ENCODE results near the gene ABCC8. TPM values are rescaled to one million over a fixed set of nuclear protein-coding genes. Genes with fewer than 3 reads are reported as not detected.

ABCC8 gene
- total and polyA plus RNA-seq, 2 donors (not counting 3 experiments of a cell fraction or from before 2014, with no cell fraction given): not detected

DNA sequence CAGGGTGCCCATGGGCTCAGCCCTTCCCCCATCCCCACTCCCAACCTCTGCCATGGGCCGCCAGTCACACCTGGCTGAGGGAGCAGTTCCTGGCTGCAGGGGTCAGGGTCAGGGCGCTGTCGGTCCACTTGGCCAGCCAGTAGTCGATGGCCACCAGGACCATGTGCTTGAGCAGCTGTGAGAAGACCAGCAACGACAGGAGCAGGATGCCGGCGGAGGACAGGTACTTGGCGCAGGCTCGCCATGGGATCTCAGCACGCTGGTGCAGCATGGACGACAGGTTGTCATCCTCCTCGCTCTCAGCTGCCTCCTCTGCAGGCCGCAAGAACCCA is 69.9 kb downstream of the ABCC8 start:
- TF ChIP-seq JUN (IDR thresholded peaks at IDR 0.05; ENCODE audit: borderline replicate concordance, insufficient read depth, insufficient read length, low read depth): no peak
- TF ChIP-seq, protein P1, sequence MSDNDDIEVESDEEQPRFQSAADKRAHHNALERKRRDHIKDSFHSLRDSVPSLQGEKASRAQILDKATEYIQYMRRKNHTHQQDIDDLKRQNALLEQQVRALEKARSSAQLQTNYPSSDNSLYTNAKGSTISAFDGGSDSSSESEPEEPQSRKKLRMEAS (IDR thresholded peaks at IDR 0.05; ENCODE audit: insufficient read depth, insufficient read length): no peak
- TF ChIP-seq EZH2 (IDR thresholded peaks at IDR 0.05; ENCODE audit: borderline replicate concordance, low read depth, low read length, severe bottlenecking): no peak
- TF ChIP-seq FOS (IDR thresholded peaks at IDR 0.05; ENCODE audit: borderline replicate concordance, insufficient read depth, low read length): no peak
- no peak for TF ChIP-seq POLR2AphosphoS5 (IDR thresholded peaks at IDR 0.05; ENCODE audit: insufficient read depth, low read depth, low read length)
- TF ChIP-seq, protein P2, sequence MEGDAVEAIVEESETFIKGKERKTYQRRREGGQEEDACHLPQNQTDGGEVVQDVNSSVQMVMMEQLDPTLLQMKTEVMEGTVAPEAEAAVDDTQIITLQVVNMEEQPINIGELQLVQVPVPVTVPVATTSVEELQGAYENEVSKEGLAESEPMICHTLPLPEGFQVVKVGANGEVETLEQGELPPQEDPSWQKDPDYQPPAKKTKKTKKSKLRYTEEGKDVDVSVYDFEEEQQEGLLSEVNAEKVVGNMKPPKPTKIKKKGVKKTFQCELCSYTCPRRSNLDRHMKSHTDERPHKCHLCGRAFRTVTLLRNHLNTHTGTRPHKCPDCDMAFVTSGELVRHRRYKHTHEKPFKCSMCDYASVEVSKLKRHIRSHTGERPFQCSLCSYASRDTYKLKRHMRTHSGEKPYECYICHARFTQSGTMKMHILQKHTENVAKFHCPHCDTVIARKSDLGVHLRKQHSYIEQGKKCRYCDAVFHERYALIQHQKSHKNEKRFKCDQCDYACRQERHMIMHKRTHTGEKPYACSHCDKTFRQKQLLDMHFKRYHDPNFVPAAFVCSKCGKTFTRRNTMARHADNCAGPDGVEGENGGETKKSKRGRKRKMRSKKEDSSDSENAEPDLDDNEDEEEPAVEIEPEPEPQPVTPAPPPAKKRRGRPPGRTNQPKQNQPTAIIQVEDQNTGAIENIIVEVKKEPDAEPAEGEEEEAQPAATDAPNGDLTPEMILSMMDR (IDR thresholded peaks at IDR 0.05; ENCODE audit: extremely low read depth in 1 of 2, insufficient read depth in 1 of 2, low read depth in 1 of 2, low read length in 2 of 2): no peak
- no peak for TF ChIP-seq GATA2 (IDR thresholded peaks at IDR 0.05; ENCODE audit: insufficient read depth, insufficient read length, low read depth, low read length)
- TF ChIP-seq MYC (IDR thresholded peaks at IDR 0.05; ENCODE audit: low read depth, low read length): no peak
- no peak for TF ChIP-seq POLR2A (IDR thresholded peaks at IDR 0.05; ENCODE audit: low read depth, low read length)
- Histone ChIP-seq H3K27ac (ENCODE audit: insufficient read depth, low read depth, low read length) (no peak overlapping the region), H3K4me3 (replicated peaks in 1 of 3; ENCODE audit: insufficient read depth in 1 of 3, low read depth in 1 of 3, low read length in 3 of 3) (no peak overlapping the region), H3K79me2 (ENCODE audit: control insufficient read depth, insufficient read depth, low read length) (no peaks in the 10 kb centered on the region), H3K9me3 (replicated peaks; ENCODE audit: control insufficient read depth, insufficient read depth, low read length) (no peaks in the 10 kb centered on the region), H3K9ac (replicated peaks; ENCODE audit: extremely low read depth, insufficient read depth, low read length) (no peak overlapping the region), H3K27me3 (ENCODE audit: control insufficient read depth in 2 of 2, insufficient read depth in 2 of 2, low read length in 2 of 2) (no peaks in the 10 kb centered on the region), H3K36me3 (ENCODE audit: control insufficient read depth in 2 of 2, extremely low read depth in 1 of 2, insufficient read depth in 2 of 2, low read length in 2 of 2) (no peaks in the 10 kb centered on the region), H3K4me2 (ENCODE audit: insufficient read depth, low read length) (no peak overlapping the region), H2AFZ (ENCODE audit: low read depth, low read length) (no peak overlapping the region), H4K20me1 (replicated peaks; ENCODE audit: control insufficient read depth, extremely low read depth, insufficient read depth, low read length) (no peaks in the 10 kb centered on the region), H3K9me1 (replicated peaks; ENCODE audit: control insufficient read depth, extremely low read depth, insufficient read depth, low read length) (no peaks in the 10 kb centered on the region), H3K4me1 (ENCODE audit: control insufficient read depth, extremely low read depth, insufficient read depth, low read length) (peaks cover 5% of the 10 kb centered on the region)
- ChIA-PET POLR2A (no interaction called here), CTCF (no interaction called here)
- no peak for DNase-seq (ENCODE audit: low read depth, low spot score)
- intact Hi-C loops (cut with micrococcal nuclease) (no loop called here), dilution Hi-C loops (cut with MboI; ENCODE audit: extremely low pct_ligation_motif_present, low sequenced_read_pairs) (no loop called here)
- no TSS peak for BruUV-seq (replicated peaks)
- no peak for FAIRE-seq

Data from endothelial cell of umbilical vein (primary cell).